Activated CD8-positive, alpha-beta memory T cell treated with anti-CD3 and anti-CD28 coated beads for 24 hours (primary cell): ENCODE results near the gene HELB.

Experiments
- DNase-seq: peaks from one replicate; pipeline ENCODE4 v3.0.0-alpha.2; 2020

HELB gene

DNA sequence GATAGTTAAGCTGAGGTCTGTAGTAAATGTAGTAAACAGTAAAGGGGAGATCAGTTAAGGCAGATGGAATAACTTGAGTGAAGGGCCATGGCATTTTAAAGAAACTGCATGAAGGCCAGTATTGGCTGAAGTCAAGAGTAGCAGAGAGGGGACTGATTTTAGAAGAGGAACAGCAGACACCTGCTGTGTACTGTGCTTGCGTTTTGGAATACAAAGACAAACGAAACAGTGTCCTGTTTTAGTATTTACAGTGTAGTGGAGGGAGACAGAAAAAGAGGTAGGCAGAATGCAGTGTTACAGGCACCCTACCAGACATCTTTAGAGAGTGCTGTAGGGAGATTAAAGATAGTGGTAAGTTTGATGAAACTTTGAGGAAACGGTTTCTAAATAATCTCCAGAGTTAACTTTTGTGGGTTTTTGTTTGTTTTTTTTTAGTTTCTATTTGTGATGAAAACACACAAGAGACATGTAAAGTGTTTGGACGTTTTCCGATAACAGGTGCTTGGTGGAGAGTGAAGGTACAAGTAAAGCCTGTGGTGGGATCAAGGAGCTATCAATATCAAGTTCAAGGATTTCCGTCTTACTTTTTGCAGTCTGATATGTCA is 2.1 kb downstream of the HELB start:
- DNase-seq, result no peak

- no peak for DNase-seq
These were observed 7.3 kb downstream of the HELB start for GRCh38 chr12:66309606-66310005.

- no peak for DNase-seq
These were observed 9.9 kb downstream of the HELB start for GRCh38 chr12:66312189-66312588.

DNA sequence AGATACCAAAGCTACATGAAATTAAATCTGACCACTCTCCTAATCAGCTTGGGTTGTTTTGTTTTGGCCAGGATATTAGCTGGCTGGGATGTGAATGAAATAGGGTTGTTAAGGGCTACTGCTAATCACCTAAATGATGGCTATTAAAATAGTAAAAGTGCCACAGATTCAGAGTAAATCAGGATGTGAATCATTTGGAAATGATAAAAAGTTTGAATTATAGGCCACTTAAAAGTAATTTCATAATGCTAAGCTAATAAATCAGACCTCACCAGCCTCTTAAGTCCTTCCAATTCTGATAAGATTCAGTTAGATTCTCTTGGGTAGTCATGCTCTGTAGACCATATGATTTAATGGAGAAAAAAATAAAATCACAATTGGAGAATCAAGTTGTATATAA is 12.0 kb downstream of the HELB start:
- no peak for DNase-seq

GRCh38 chr12:66319266-66319954 is 17.1 kb downstream of the HELB start:
- DNase-seq, result no peak

DNA sequence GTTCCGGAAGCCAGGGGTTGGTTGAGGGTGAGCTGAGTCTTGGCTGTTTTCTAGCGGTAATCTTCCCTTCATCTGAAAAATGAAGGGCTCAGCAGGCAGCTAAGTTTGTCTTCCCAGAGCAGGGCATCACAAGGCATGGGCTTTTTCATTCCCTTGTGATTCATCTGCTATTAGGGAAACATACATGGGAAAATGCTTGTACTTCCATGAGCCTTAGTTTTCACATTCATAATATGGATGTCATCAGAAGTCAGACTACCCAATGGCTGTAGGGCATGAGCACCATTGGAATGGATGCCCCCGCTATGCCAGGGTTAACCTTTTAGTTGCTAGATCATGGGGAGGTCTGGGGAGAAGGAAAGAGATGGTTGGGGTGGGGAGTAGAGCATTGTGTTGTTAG is 18.7 kb downstream of the HELB start:
- DNase-seq, result no peak

- no peak for DNase-seq
These were observed 19.1 kb downstream of the HELB start for GRCh38 chr12:66321435-66321834.

GRCh38 chr12:66323017-66323416 is 20.7 kb downstream of the HELB start:
- DNase-seq, result no peak

DNA sequence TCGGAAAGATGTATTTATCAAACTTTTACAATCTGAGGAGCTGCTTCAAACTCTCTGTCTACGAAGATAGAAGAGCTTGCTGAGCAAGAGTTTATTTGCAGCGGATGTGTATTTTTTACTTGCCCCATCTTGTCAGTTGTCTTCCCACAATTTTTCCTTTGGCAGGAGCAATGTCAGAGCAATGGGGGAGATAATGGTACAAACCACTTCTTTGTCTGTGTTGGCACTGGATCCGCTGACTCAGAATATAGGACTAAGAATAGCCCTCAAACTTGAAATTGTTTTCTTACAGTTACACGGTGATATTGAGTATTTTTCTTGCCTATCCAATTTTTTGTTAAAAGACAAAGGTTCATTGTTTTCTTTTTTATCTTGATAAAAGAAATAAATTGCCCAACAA is 27.6 kb downstream of the HELB start:
- DNase-seq, result no peak

- DNase-seq, result no peak
These were observed 28.7 kb downstream of the HELB start for GRCh38 chr12:66331016-66331415.

DNA sequence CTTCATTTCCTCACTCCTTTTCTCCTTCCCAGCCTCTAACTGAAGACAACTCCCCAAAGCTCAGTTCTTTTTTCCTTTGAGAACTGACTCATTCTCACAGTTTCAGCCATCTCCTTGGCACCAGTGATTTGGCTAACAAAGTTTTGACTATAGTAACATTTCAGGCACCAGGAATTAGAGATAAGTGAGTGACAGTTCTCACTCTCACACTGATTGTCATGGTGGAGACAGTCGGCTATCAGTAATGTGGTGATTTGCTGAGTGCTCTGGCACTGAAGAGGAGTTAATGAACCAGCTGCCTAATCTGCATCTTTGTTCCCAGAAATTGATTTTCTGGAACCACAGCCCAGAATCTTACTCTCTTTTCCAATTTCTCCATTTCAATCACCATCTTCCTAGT is 29.5 kb downstream of the HELB start:
- no peak for DNase-seq

GRCh38 chr12:66335746-66336145 is 33.5 kb downstream of the HELB start:
- DNase-seq, result no peak

DNA sequence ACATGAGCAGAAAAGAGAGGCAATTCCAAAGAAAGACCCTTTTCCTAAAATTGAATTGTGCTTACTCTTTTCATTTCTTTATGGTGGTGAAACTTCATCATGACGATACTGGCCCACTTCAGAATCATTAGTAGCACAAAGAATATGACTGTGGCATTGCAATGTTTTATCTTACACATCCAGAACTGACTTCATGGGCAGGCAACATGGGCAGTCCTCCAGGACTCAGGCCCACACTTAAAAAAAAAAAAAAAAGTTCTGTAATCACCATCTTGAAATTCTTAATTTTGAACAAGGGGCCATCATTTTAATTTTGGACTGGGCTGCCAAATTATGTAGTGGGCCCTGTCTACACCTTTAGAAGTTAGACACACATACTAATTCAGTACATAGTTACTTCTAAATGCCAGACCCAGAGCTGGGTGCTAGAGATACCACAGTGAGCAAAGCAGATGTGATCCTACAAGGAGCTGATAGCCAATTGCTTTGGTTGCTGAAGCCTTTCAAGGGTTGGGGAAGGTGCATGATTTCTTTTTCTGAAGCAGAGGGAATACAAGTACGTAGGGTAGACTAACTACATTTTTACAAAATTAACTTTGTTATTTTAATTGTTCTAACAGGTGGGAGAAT is 35.2 kb downstream of the HELB start:
- no peak for DNase-seq

DNA sequence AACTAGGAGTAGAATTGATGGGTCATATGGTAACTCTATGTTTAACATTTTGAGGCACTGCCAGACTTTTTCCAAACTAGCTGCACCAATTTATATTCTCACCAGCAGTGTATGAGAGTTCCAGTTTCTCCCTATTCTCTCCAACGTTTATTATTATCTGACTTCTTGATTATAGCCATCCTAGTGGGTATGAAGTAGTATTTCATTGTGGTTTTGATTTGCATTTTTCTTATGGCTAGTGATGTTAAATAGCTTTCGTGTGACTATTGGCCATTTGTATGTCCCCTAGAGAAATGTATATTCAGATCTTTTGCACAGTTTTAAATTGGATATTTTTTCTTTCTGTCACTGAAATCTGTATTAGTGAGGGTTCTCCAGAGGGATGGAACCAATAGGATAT is 37.8 kb downstream of the HELB start:
- no peak for DNase-seq

DNA sequence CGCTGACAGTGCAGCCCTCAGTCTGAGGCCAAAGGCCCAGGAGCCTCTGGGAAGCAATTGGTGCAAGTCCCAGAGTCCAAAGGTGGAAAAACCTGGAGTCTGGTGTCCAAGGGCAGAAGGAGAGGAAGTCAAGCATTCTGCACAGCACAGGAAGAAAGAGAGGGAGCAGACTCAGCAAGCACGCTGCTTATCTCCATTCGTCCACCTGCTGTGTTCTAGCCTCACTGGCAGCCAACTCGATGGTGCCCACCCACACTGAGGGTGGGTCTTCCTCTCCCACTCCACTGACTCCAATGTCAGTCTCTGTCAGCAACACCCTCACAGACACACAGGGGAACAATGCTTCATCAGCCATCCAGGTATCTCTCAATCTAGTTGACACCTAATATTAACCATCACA is 38.8 kb downstream of the HELB start:
- DNase-seq, result no peak

GRCh38 chr12:66345212-66345611 is 42.9 kb downstream of the HELB start:
- no peak for DNase-seq

DNA sequence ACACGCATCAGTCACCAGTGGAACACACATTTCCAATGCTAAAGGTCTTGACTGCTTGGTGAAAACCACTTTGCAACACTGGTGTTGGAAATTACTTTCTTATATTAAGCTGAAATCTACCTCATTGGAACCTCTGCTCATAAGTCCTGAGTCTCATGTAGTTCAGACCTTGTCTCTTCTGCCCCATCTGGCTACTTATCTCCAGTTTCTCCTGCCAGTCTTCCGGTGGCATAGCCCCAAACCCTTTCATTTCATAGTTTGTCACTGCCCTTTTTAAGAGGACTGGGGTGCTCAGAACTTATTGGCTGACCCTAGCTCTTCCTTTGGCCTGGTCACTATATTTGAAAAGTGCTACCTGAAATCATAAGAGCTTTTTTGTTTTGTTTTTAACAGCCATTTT is 43.7 kb downstream of the HELB start:
- no peak for DNase-seq

- DNase-seq, result no peak
These were observed 49.0 kb downstream of the HELB start for GRCh38 chr12:66351301-66351700.

- DNase-seq, result no peak
These were observed 49.9 kb downstream of the HELB start for GRCh38 chr12:66352197-66352596.

- DNase-seq, result no peak
These were observed 50.6 kb downstream of the HELB start for GRCh38 chr12:66352899-66353298.

- DNase-seq, result no peak
These were observed 52.0 kb downstream of the HELB start for GRCh38 chr12:66354291-66354690.

GRCh38 chr12:66359300-66359699 is 57.0 kb downstream of the HELB start:
- no peak for DNase-seq

- no peak for DNase-seq
These were observed 59.4 kb downstream of the HELB start for GRCh38 chr12:66361703-66362102.

GRCh38 chr12:66365718-66366490 is 63.6 kb downstream of the HELB start:
- DNase-seq, result no peak
